Measurements from ENCODE around the gene STAC3.

The STAC3 gene

GRCh38 chr12:57196956-57197355 is 54.0 kb downstream of the STAC3 start:
- no peak overlapping the region for H3K4me3 ChIP-seq (ENCODE audit: low read depth, low read length)
- DNase-seq (ENCODE audit: low read depth) = no peak
- TF ChIP-seq CTCF (IDR thresholded peaks at IDR 0.05; ENCODE audit: low read depth, low read length, missing control alignments) = no peak

GRCh38 chr12:57196439-57196838 is 54.5 kb downstream of the STAC3 start:
- DNase-seq (ENCODE audit: low read depth) = no peak
- no peak overlapping the region for H3K4me3 ChIP-seq (ENCODE audit: low read depth, low read length)
- no peak for TF ChIP-seq CTCF (IDR thresholded peaks at IDR 0.05; ENCODE audit: low read depth, low read length, missing control alignments)

DNA sequence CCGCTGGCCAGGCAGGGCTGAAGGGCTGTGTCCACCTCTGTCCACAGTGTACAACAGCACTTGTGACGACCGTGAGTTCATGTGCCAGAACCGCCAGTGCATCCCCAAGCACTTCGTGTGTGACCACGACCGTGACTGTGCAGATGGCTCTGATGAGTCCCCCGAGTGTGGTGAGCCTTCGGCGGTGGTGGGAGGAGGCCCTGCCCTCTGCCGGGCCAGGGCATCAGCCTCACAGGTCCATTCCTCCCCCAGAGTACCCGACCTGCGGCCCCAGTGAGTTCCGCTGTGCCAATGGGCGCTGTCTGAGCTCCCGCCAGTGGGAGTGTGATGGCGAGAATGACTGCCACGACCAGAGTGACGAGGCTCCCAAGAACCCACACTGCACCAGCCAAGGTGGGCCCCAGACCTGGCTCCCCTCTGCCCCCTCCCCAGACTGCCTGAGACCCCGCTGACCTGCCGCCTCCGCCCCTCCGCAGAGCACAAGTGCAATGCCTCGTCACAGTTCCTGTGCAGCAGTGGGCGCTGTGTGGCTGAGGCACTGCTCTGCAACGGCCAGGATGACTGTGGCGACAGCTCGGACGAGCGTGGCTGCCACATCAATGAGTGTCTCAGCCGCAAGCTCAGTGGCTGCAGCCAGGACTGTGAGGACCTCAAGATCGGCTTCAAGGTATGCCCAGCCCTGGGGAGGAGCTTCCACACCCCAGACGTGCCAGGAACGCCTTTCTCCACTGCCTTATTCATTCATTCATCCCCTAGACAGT is 55.2 kb downstream of the STAC3 start:
- no peak overlapping the region for H3K4me3 ChIP-seq (ENCODE audit: low read depth, low read length)
- no peak for DNase-seq (ENCODE audit: low read depth)
- no peak for TF ChIP-seq CTCF (IDR thresholded peaks at IDR 0.05; ENCODE audit: low read depth, low read length, missing control alignments)

GRCh38 chr12:57195186-57195585 is 55.8 kb downstream of the STAC3 start:
- no peak for TF ChIP-seq CTCF (IDR thresholded peaks at IDR 0.05; ENCODE audit: low read depth, low read length, missing control alignments)
- no peak for DNase-seq (ENCODE audit: low read depth)
- no peak overlapping the region for H3K4me3 ChIP-seq (ENCODE audit: low read depth, low read length)

- H3K4me3 ChIP-seq (ENCODE audit: low read depth, low read length) = no peak overlapping the region
- no peak for TF ChIP-seq CTCF (IDR thresholded peaks at IDR 0.05; ENCODE audit: low read depth, low read length, missing control alignments)
- no peak for DNase-seq (ENCODE audit: low read depth)
Measured at GRCh38 chr12:57194253-57194652, 56.7 kb downstream of the STAC3 start.

DNA sequence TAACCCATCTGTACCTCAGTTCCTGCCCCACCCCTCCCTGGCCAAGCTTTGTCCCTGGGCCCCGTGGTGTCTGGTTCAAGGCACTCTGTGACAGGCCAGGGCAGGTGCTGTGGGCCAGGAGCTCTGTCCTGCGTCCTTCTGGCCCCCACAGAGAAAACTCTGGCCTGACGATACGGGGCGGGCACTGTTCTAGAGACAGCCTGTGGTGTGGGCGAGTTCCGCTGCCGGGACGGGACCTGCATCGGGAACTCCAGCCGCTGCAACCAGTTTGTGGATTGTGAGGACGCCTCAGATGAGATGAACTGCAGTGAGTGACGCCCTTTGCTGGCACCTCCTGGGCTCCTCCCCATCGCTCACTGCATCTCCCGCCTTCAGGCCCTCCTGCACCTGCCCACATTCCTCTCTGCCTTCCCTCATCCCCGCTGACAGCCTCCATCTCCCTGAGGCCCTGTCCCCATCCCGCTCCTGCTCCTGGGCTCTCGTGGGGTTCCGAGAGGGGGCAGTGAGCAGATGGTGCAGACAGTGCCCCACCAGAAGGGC is 57.2 kb downstream of the STAC3 start:
- no peak for TF ChIP-seq CTCF (IDR thresholded peaks at IDR 0.05; ENCODE audit: low read depth, low read length, missing control alignments)
- H3K4me3 ChIP-seq (ENCODE audit: low read depth, low read length) = no peak overlapping the region
- DNase-seq (ENCODE audit: low read depth) = no peak

All from GM12864 (cell line).